HCEC 1CT (cell line): Measurements from ENCODE around the gene TSPAN12.
"Not testable (repeated sequence)": the region's sequence is repeated elsewhere in the genome, so short reads cannot be mapped to it uniquely, and the experiment has no call there.

ENCODE experiments used
- DNase-seq: peaks from one replicate; pipeline ENCODE4 v3.0.0-alpha.2; 2017

Gene TSPAN12, protein sequence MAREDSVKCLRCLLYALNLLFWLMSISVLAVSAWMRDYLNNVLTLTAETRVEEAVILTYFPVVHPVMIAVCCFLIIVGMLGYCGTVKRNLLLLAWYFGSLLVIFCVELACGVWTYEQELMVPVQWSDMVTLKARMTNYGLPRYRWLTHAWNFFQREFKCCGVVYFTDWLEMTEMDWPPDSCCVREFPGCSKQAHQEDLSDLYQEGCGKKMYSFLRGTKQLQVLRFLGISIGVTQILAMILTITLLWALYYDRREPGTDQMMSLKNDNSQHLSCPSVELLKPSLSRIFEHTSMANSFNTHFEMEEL

GRCh38 chr7:120857588-120858573 lies at the start of gene TSPAN12:
Gene TSPAN12 (minus strand): TSS chr7:120858144. CDS start chr7:120856763, 1,381 bp downstream.
- DNase-seq, result peak; percentile 66

DNA sequence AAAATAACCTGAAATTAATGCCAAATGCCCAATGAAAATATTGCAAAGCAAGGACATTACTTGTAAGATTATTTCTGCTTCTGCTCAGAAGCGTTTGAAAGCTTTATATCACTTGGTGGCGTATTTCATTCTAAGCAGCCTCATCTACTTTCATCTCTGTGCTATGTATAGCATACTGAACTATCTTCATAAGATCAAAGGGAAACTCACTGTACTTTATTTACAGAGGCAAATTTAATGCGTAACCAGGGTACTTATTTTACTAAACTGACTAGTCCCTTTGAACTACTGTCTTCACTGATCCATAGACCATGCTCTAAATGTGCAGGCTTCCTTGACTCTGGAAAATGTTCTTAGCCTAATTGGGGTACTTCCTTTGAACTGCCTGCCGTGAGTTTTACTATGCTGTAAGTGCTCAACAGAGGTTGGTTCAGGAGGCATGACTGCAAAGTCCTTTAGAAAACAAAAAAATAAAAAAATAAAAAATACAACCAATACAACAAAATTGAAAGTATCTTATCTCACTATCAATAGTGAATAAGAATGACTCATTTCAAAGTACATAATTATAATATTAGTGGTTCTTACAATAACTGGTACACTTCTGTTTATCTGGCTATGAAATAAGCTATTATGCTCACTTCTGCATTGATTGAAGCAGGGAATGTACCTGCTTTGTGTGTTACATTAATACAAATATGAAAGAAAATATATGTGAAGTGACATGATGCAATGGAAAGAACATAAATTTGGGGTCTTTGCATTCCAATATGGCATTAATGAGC lies 41.0 kb upstream of the TSPAN12 start:
- no peak for DNase-seq

DNA sequence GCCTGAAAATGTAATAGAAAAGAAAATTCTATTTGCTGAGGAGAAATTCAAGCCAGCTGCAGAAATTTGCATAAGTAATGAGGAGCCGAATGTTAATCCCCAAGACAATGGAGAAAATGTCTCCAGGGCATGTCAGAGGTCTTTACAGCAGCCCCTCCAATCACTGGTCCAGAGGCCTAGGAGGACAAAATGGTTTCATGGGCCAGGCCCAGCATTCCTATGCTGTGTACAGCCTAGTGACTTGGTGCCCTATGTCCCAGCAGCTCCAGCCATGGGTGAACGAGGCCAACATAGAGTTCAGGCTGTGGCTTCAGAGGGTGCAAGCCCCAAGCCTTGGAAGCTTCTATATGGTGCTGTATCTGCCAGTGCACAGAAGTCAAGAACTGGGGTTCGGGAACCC lies 37.3 kb upstream of the TSPAN12 start:
- DNase-seq, result not testable (repeated sequence)

DNA sequence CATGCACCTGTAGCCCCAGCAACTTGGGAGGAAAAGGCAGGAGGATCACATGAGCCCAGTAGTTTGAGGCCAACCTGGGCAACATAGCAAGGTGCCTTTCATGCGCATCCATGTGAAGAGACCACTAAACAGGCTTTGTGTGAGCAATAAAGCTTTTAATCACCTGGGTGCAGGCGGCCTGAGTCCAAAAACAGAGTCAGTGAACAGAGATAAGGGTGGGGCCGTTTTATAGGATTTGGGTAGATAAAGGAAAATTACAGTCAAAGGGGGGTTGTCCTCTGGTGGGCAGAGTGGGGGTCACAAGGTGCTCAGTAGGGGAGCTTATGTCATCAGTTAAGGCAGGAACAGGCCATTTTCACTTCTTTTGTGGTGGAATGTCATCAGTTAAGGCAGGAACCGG lies 27.7 kb upstream of the TSPAN12 start:
- not testable (repeated sequence) for DNase-seq

- peak; percentile 28 for DNase-seq
These were observed 19.8 kb upstream of the TSPAN12 start for GRCh38 chr7:120877701-120878100.

GRCh38 chr7:120876922-120877321 lies 19.0 kb upstream of the TSPAN12 start:
- DNase-seq, result no peak

DNA sequence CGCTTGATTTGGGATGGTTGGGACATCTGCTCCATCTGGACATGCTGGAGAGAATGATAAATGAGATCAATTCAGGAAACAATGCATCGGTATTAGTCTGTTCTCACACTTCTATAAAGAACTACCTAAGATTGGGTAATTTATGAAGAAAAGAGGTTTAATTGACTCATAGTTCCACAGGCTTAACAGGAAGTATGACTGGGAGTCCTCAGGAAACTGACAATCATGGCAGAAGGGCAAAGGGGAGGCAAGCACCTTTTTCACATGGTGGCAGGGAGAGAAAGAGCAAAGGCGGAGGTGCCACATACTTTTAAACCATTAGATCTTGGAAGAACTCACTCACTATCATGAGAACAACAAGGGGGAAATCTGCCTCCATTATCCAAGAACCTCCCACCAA lies 16.8 kb upstream of the TSPAN12 start:
- no peak for DNase-seq

- DNase-seq, result no peak
These were observed 16.1 kb upstream of the TSPAN12 start for GRCh38 chr7:120874016-120874415.

DNA sequence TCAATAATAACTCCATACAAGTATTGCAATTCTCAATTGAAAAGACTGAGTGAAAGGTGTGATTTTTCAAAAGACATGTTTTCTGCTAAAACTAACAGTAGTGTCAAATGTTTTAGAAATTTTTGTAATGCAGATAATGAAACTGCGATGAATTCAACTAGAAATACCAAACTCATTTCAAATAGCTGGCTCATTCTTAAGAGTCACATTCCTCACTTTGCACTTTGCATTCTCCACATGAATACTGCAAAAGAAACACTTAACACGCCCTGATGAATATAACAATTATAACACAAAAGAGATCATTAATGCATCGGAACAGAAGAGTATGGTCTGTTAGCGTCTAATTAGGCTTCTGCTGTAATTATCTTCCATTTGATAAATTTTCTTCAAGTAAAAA lies 15.5 kb upstream of the TSPAN12 start:
- DNase-seq, result no peak

DNA sequence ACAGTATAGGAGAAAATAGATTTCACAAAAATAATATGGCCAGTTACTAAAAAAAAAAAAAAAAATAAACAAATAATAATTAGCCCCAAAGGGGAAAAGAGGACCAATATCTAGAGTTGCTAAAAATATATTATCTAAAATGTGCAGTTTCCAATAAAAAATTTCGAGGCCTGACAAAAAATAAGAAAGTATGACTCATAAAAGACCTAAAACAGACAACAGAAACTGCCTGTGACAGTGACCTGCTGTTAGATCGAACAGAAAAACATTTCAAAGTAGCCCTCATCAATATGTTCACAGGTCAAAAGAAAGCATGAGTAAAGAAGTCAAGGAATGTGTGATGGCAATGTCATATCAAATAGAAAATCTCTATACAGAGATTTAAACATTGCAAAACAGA lies 11.8 kb upstream of the TSPAN12 start:
- no peak for DNase-seq

DNA sequence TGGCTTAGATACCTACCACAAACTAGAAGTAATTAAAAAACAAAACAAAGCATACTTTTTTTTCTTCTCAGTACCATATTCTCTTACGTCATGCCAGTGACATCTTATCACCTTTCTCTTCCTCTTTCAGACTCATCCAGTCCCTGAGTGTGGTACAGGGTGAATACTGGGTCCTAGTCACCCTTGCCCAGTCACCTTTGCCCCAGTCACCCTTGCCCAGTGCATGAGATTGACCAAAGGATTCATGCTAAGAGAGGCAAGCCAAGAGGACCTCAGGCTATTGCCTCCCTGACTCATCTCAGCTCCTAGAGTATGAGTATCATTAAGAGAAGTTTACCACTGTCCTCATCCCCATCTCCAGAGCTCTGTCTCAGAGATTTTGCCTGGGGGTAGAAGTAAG lies 10.0 kb upstream of the TSPAN12 start:
- no peak for DNase-seq

- no peak for DNase-seq
These were observed 7.4 kb upstream of the TSPAN12 start for GRCh38 chr7:120865191-120865981.

DNA sequence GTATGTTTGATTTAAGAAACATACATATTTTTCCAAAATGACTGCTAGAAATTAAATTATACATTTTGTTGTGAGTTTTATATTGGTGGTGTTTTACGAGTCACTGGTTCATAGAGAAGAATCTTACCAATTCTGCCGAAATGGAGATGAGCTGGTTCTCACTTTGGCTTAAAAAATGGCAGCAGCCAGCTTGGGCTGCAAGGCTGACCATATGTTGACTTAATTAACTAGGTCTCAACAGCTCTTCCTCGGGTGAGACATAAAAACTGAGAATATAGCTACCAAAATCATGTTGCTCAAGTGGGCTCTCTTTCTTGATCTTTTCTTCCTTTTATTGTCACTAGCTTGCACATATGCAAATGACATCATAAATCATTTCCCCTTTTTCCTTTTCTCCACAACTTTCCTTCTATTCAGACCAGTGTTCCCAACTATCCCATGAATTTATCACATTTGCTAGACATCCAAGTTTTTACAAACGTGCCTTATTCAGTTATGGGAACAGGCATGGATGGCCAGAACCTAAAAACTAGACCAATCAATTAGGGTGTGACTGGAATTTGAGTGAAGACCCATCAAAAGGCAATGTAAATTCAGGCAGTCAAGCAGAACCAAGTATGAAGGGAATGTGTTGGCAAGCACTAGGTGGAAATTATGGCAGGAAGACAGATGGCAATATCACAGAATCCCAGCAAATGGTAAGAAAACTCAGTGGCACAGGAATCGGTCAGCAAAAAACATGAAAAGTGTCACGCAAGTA lies 6.4 kb upstream of the TSPAN12 start:
- DNase-seq, result no peak

GRCh38 chr7:120862987-120863590 lies 5.1 kb upstream of the TSPAN12 start:
- DNase-seq, result no peak

- no peak for DNase-seq
These were observed 2.2 kb upstream of the TSPAN12 start for GRCh38 chr7:120860156-120860555.

- no peak for DNase-seq
These were observed 1.5 kb upstream of the TSPAN12 start for GRCh38 chr7:120859459-120859858.

GRCh38 chr7:120856621-120857352 lies 1.2 kb downstream of the TSPAN12 start:
- DNase-seq, result no peak

GRCh38 chr7:120856198-120856597 lies 1.7 kb downstream of the TSPAN12 start:
- no peak for DNase-seq

- no peak for DNase-seq
These were observed 5.2 kb downstream of the TSPAN12 start for GRCh38 chr7:120852700-120853099.

- peak; percentile 15 for DNase-seq
These were observed 14.8 kb downstream of the TSPAN12 start for GRCh38 chr7:120843109-120843508.
